HG02973 (cell line): Measurements from ENCODE around the gene TMEM100.
A peak's percentile ranks its signal among the peaks of the same experiment; 100 is the strongest.

Source experiments
- ATAC-seq: cut with Tn5 transposase; IDR thresholded peaks from one replicate; pipeline ENCODE4 v1.9.1; 2021; ENCODE audit warnings: moderate library complexity; ENCODE audit not compliant: unreplicated experiment

Gene TMEM100

GRCh38 chr17:55745258-55745657 is 22.6 kb upstream of the TMEM100 start:
- no peak for ATAC-seq

- peak; percentile 21 for ATAC-seq
Observed at GRCh38 chr17:55743103-55743679, 20.5 kb upstream of the TMEM100 start.

GRCh38 chr17:55742272-55743102 is 19.8 kb upstream of the TMEM100 start:
- ATAC-seq: peak; percentile 88

GRCh38 chr17:55741356-55741700 is 18.7 kb upstream of the TMEM100 start:
- no peak for ATAC-seq

- no peak for ATAC-seq
Observed at GRCh38 chr17:55740511-55741355, 18.1 kb upstream of the TMEM100 start.

GRCh38 chr17:55737976-55738501 is 15.4 kb upstream of the TMEM100 start:
- ATAC-seq: no peak

GRCh38 chr17:55735731-55736405 is 13.2 kb upstream of the TMEM100 start:
- no peak for ATAC-seq

- peak; percentile 65 for ATAC-seq
Observed at GRCh38 chr17:55734128-55734781, 11.6 kb upstream of the TMEM100 start.

- ATAC-seq: no peak
Observed at GRCh38 chr17:55731586-55732250, 9.1 kb upstream of the TMEM100 start.

GRCh38 chr17:55730808-55731207 is 8.1 kb upstream of the TMEM100 start:
- ATAC-seq: no peak

GRCh38 chr17:55730380-55730779 is 7.7 kb upstream of the TMEM100 start:
- no peak for ATAC-seq

GRCh38 chr17:55729484-55729883 is 6.8 kb upstream of the TMEM100 start:
- ATAC-seq: no peak

- ATAC-seq: no peak
Observed at GRCh38 chr17:55728833-55729232, 6.2 kb upstream of the TMEM100 start.

- ATAC-seq: no peak
Observed at GRCh38 chr17:55728361-55728760, 5.7 kb upstream of the TMEM100 start.

- no peak for ATAC-seq
Observed at GRCh38 chr17:55727920-55728319, 5.3 kb upstream of the TMEM100 start.

- no peak for ATAC-seq
Observed at GRCh38 chr17:55727275-55727674, 4.6 kb upstream of the TMEM100 start.

- ATAC-seq: no peak
Observed at GRCh38 chr17:55726440-55726839, 3.8 kb upstream of the TMEM100 start.

- no peak for ATAC-seq
Observed at GRCh38 chr17:55723488-55723848, 804 bp upstream of the TMEM100 start.

GRCh38 chr17:55722016-55722736 is 488 bp downstream of the TMEM100 start:
- ATAC-seq: no peak
